Iris pigment epithelial cell (primary cell): ENCODE results near the gene AGAP1.
"Not testable (repeated sequence)": the region's sequence is repeated elsewhere in the genome, so short reads cannot be mapped to it uniquely, and the experiment has no call there.

Experiments
- DNase-seq: peaks from one replicate; pipeline ENCODE4 v3.0.0-alpha.2; 2011; ENCODE audit warnings: low read depth

The AGAP1 gene

GRCh38 chr2:236129935-236130334, 636.1 kb downstream of the AGAP1 start:
- DNase-seq, result no peak

GRCh38 chr2:236130349-236130998, 636.6 kb downstream of the AGAP1 start:
- no peak for DNase-seq

- no peak for DNase-seq
Measured at GRCh38 chr2:236131073-236131692, 637.3 kb downstream of the AGAP1 start.

- DNase-seq, result no peak
Measured at GRCh38 chr2:236133410-236134012, 639.7 kb downstream of the AGAP1 start.

- DNase-seq, result no peak
Measured at GRCh38 chr2:236136538-236136937, 642.7 kb downstream of the AGAP1 start.

GRCh38 chr2:236137066-236137465, 643.2 kb downstream of the AGAP1 start:
- no peak for DNase-seq

- DNase-seq, result not testable (repeated sequence)
Measured at GRCh38 chr2:236141616-236142015, 647.8 kb downstream of the AGAP1 start.

- DNase-seq, result no peak
Measured at GRCh38 chr2:236143811-236144210, 650.0 kb downstream of the AGAP1 start.

- DNase-seq, result no peak
Measured at GRCh38 chr2:236146436-236146835, 652.6 kb downstream of the AGAP1 start.

- DNase-seq, result no peak
Measured at GRCh38 chr2:236155406-236155805, 661.6 kb downstream of the AGAP1 start.

- no peak for DNase-seq
Measured at GRCh38 chr2:236156095-236156859, 662.4 kb downstream of the AGAP1 start.

GRCh38 chr2:236156860-236157194, 663.0 kb downstream of the AGAP1 start:
- DNase-seq, result no peak

GRCh38 chr2:236157366-236157765, 663.5 kb downstream of the AGAP1 start:
- DNase-seq, result no peak

GRCh38 chr2:236157815-236158498, 664.1 kb downstream of the AGAP1 start:
- no peak for DNase-seq

GRCh38 chr2:236158969-236159777, 665.3 kb downstream of the AGAP1 start:
- DNase-seq, result no peak

GRCh38 chr2:236159778-236160170, 665.9 kb downstream of the AGAP1 start:
- no peak for DNase-seq

- no peak for DNase-seq
Measured at GRCh38 chr2:236160366-236161081, 666.7 kb downstream of the AGAP1 start.

GRCh38 chr2:236161082-236161462, 667.2 kb downstream of the AGAP1 start:
- no peak for DNase-seq

- no peak for DNase-seq
Measured at GRCh38 chr2:236161531-236161930, 667.7 kb downstream of the AGAP1 start.

GRCh38 chr2:236162031-236162845, 668.4 kb downstream of the AGAP1 start:
- DNase-seq, result no peak
